Skeletal muscle cell (primary cell): Measurements from ENCODE around the gene GBP5.

ENCODE experiments used
- DNase-seq: peaks from one replicate; pipeline ENCODE4 v3.0.0-alpha.2; 2010; ENCODE audit warnings: low read depth
- H3K4me3 ChIP-seq: 2 replicates; pipeline ENCODE4 v1.5.1; 2011; ENCODE audit warnings: low read depth, mild to moderate bottlenecking, control low read depth, low read length, moderate library complexity

Gene GBP5

DNA sequence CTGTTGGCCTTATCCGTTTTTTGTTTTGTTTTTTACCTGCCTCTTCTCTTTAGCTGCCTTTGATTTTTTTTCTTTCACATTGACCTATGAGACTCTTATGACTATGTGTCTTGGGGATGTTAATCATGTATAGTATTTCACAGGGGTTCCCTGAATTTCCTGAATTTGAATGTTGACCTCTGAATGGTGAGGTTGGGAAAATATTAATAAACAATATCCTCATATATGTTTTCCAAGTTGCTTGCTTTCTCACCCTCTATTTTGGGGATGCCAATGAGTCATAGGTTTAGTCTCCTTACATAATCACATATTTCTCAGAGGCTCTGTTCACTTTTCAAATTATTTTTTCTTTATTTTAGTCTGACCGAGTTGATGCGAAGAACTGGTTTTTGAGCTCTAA lies 29.6 kb downstream of the GBP5 start:
- DNase-seq = no peak

More for the DNA sequence above, 29.6 kb downstream of the GBP5 start:
- no peak overlapping the region for H3K4me3 ChIP-seq
